Panc1 (cell line): ENCODE measurements around the gene AKT3. TPM values are rescaled to one million over a fixed set of nuclear protein-coding genes. Genes with fewer than 3 reads are reported as not detected.

Source experiments
- ATAC-seq: fragments of 200-7000 bp; cut with Tn5 transposase; 2 replicates; pipeline ENCODE4 v1.9.1; 2020; ENCODE audit warnings: mild to moderate bottlenecking, moderate library complexity
- BruUV-seq: library from RNA; stranded (reverse); fragments of 400-500 nt; replicated peaks from 2 replicates; lab custom pipeline; 2021; lab: Mats Ljungman, UMichigan
- CTCF ChIA-PET: fragments of 300-600 bp; sonication (Branson Sonifier 250); formaldehyde crosslinking; loops from one replicate; lab custom pipeline; 2022; ENCODE audit warnings: antibody characterized with exemption; lab: Charles Lee
- POLR2A ChIA-PET: fragments of 300-600 bp; sonication (Branson Sonifier 250); formaldehyde crosslinking; loops from one replicate; lab custom pipeline; 2022; ENCODE audit warnings: antibody characterized with exemption; lab: Charles Lee
- DNase-seq: peaks from one replicate; pipeline ENCODE4 v3.0.0-alpha.2; 2010; ENCODE audit warnings: low read depth, low spot score
- H3K27ac ChIP-seq: 2 replicates; pipeline ENCODE4 v1.5.1; 2011; ENCODE audit warnings: mild to moderate bottlenecking, low read length, inconsistent platforms
- H3K27me3 ChIP-seq: fragments of 200-500 bp; sonication (Bioruptor generic); 2 replicates; pipeline ENCODE4 v1.6.0; 2014; ENCODE audit warnings: low read length, inconsistent platforms; ENCODE audit not compliant: control insufficient read depth, insufficient read depth
- H3K36me3 ChIP-seq: fragments of 200-500 bp; sonication (Bioruptor generic); 2 replicates; pipeline ENCODE4 v1.5.1; 2014; ENCODE audit warnings: inconsistent platforms, mild to moderate bottlenecking, low read length, moderate library complexity; ENCODE audit not compliant: control insufficient read depth, insufficient read depth
- H3K4me1 ChIP-seq: 2 replicates; pipeline ENCODE4 v1.5.1; 2011; ENCODE audit warnings: inconsistent platforms, mild to moderate bottlenecking, low read length, moderate library complexity; ENCODE audit not compliant: control insufficient read depth, insufficient read depth
- H3K4me3 ChIP-seq, 2 experiments: 2 replicates each; pipeline ENCODE4 v1.5.1; 2011 to 2012; ENCODE audit warnings: low read depth in 2 of 2, low read length in 2 of 2, mild to moderate bottlenecking in 2 of 2, inconsistent platforms in 1 of 2, moderate library complexity in 1 of 2
- H3K9me3 ChIP-seq: fragments of 200-500 bp; sonication (Bioruptor generic); 2 replicates; pipeline ENCODE4 v1.5.1; 2014; ENCODE audit warnings: low read depth, mild to moderate bottlenecking, inconsistent platforms, low read length, moderate library complexity; ENCODE audit not compliant: control insufficient read depth, insufficient read depth
- POLR2AphosphoS5 ChIP-seq: IDR thresholded peaks from 2 replicates; pipeline ENCODE4 v1.6.1; 2012; ENCODE audit warnings: mild to moderate bottlenecking, low read depth, low read length, moderate library complexity
- REST ChIP-seq, 2 experiments: IDR thresholded peaks; 2 replicates each; pipeline ENCODE4 v1.6.1; 2011 to 2012; ENCODE audit warnings: low read depth in 2 of 2, control low read depth in 1 of 2, low read length in 1 of 2, mild to moderate bottlenecking in 1 of 2, moderate library complexity in 1 of 2; ENCODE audit not compliant: insufficient read depth in 1 of 2
- SIN3A ChIP-seq: IDR thresholded peaks from 2 replicates; pipeline ENCODE4 v1.6.1; 2012; ENCODE audit warnings: low read depth, mild to moderate bottlenecking, low read length, moderate library complexity, borderline replicate concordance; ENCODE audit not compliant: insufficient read depth
- TCF7L2 ChIP-seq: IDR thresholded peaks from 2 replicates; pipeline ENCODE4 v1.6.1; 2011; ENCODE audit warnings: mild to moderate bottlenecking, low read depth, low read length, inconsistent platforms
- in situ Hi-C: cut with HindIII; loops from 2 replicates; pipeline ENCODE4 v1.10.0; 2016; ENCODE audit warnings: low sequenced_read_pairs, low pct_unique_long_range_greater_than_20kb
- intact Hi-C: fragments of 100-400 bp; cut with micrococcal nuclease; formaldehyde crosslinking; loops from one replicate; pipeline ENCODE4 v1.10.0; 2022; ENCODE audit not compliant: unreplicated experiment
- total RNA-seq: library from RNA; stranded (reverse); gene quantifications from one replicate; pipeline ENCODE4 v1.2.1, GENCODE V29; 2021; ENCODE audit not compliant: unreplicated experiment
- TF ChIP-seq, protein P1 (sequence below): fragments of 450-650 bp; IDR thresholded peaks from 2 replicates; pipeline ENCODE4 v1.5.1; 2017; ENCODE audit warnings: mild to moderate bottlenecking

The AKT3 gene
- total RNA-seq, 1 experiment from 2014 or later, result 11.0 TPM

- Histone ChIP-seq H3K4me1 (no peaks in the 10 kb centered on the region), H3K4me3 (no peak overlapping the region), H3K9me3 (no peaks in the 10 kb centered on the region), H3K27me3 (no peaks in the 10 kb centered on the region), H3K36me3 (no peaks in the 10 kb centered on the region; the same call in 1 of the 2 replicates), H3K27ac (no peak overlapping the region)
- intact Hi-C loops, result no loop called here
- POLR2A ChIA-PET, result no interaction called here
- ATAC-seq, result no peak
- no peak for DNase-seq
- TF ChIP-seq POLR2AphosphoS5, result no peak
- TF ChIP-seq, protein P1, sequence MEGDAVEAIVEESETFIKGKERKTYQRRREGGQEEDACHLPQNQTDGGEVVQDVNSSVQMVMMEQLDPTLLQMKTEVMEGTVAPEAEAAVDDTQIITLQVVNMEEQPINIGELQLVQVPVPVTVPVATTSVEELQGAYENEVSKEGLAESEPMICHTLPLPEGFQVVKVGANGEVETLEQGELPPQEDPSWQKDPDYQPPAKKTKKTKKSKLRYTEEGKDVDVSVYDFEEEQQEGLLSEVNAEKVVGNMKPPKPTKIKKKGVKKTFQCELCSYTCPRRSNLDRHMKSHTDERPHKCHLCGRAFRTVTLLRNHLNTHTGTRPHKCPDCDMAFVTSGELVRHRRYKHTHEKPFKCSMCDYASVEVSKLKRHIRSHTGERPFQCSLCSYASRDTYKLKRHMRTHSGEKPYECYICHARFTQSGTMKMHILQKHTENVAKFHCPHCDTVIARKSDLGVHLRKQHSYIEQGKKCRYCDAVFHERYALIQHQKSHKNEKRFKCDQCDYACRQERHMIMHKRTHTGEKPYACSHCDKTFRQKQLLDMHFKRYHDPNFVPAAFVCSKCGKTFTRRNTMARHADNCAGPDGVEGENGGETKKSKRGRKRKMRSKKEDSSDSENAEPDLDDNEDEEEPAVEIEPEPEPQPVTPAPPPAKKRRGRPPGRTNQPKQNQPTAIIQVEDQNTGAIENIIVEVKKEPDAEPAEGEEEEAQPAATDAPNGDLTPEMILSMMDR, result no peak
- no peak for TF ChIP-seq TCF7L2
- TF ChIP-seq REST (IDR thresholded peaks at IDR 0.05; ENCODE audit: insufficient read depth in 1 of 2, low read depth in 2 of 2, low read length in 1 of 2), result no peak
- TF ChIP-seq SIN3A, result no peak
- in situ Hi-C loops, result no loop called here
- no TSS peak for BruUV-seq
- CTCF ChIA-PET, result interaction anchor here (0.6 kb wide), 1 partner anchor 90 kb away, joined by 3 read pairs; no protein-coding TSS in a partner anchor
Measured at GRCh38 chr1:243490748-243491686, 359.0 kb downstream of the AKT3 start.

DNA sequence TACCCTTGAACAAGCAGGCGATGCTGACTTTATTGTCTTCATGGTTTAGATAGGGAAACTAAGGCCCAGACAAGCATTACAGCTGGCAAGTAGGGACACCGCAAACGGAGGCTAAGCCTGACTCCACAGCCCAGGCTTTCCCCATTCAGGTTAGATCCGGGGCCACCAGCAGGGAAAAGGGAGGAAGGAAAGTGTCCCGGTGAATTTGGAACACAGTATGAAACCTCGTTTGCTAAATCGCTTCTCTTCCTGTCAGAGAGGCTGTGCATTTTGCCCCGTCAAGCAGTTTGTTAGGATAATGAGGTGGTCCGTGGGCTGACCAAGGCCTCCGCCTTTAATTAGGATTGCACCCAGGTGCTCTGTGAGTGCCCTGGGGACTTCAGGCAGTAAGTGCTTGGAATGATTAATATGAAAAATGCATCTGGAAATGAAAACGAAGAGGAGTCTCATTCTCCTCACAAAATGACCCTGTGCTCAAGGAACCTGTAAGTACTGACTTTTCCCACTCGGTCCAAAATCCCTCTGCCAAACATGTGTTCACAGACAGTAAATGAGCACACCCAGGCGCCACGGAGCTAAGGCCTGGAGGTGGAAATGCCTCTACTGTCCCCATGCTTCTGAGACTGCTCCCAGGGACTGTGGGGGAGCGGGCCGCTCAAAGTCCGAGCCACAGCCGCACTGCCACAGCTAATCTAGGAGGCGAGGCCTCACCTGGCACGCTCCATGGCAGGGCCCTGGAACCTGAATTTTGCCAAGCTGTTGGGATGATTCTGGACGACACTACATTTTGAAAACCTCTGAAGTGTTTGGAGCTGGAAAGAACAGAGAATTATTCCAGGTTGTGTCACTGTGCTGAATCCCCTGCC is 360.1 kb downstream of the AKT3 start:
- in situ Hi-C loops (no loop called here), intact Hi-C loops (no loop called here)
- no peaks in the 10 kb centered on the region for H3K9me3 ChIP-seq
- ChIA-PET POLR2A (no interaction called here), CTCF (no interaction called here)
- H3K4me3 ChIP-seq, result no peak overlapping the region
- BruUV-seq, result no TSS peak
- no peak for DNase-seq
- H3K36me3 ChIP-seq, result no peaks in the 10 kb centered on the region; the same call in 1 of the 2 replicates
- TF ChIP-seq TCF7L2, result no peak
- no peak for TF ChIP-seq REST (IDR thresholded peaks at IDR 0.05; ENCODE audit: insufficient read depth in 1 of 2, low read depth in 2 of 2, low read length in 1 of 2)
- TF ChIP-seq POLR2AphosphoS5, result no peak
- TF ChIP-seq, protein P1, result no peak
- TF ChIP-seq SIN3A, result no peak
- no peak overlapping the region for H3K27ac ChIP-seq
- ATAC-seq, result no peak
- no peaks in the 10 kb centered on the region for H3K27me3 ChIP-seq
- no peaks in the 10 kb centered on the region for H3K4me1 ChIP-seq
